Ishikawa (cell line): ENCODE data around the gene ANK2.

Experiments
- CEBPB ChIP-seq: IDR thresholded peaks from 2 replicates; pipeline ENCODE4 v1.6.1; 2012
- EGR1 ChIP-seq: IDR thresholded peaks from 2 replicates; pipeline ENCODE4 v1.6.1; 2012
- FOXM1 ChIP-seq: IDR thresholded peaks from 2 replicates; pipeline ENCODE4 v1.6.1; 2012; ENCODE audit warnings: low read depth, borderline replicate concordance
- NFIC ChIP-seq: IDR thresholded peaks from 2 replicates; pipeline ENCODE4 v1.6.1; 2012
- TAF1 ChIP-seq: IDR thresholded peaks from 2 replicates; pipeline ENCODE4 v1.6.1; 2012; ENCODE audit warnings: low read depth, mild to moderate bottlenecking
- YY1 ChIP-seq: IDR thresholded peaks from 2 replicates; pipeline ENCODE4 v1.6.1; 2012; ENCODE audit warnings: low read depth
- ZBTB7A ChIP-seq: IDR thresholded peaks from 2 replicates; pipeline ENCODE4 v1.6.1; 2012; ENCODE audit warnings: low read depth
- TF ChIP-seq, protein P1 (sequence below): IDR thresholded peaks from 2 replicates; pipeline ENCODE4 v1.6.1; 2012
- TF ChIP-seq, protein P2 (sequence below): IDR thresholded peaks from 2 replicates; pipeline ENCODE4 v1.6.1; 2012

DNA sequence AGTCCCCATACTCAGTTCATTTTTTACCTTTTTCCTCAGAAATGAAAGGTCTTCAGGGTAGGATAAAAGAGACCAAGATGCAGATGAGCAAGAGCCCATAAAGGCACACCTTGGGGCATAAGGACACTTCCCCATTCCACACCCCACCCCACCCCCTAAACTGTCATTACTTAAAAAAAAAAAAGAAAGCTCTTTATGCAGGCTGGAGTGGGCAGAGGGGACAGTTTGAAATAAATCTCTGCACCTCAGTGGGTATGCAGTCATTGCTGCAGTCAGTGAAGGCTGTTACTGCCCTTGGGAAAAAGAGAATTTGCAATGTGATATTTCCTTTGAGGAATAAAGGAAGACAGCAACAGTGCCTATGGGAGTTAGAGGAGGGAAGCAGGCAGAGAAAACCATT lies 137.5 kb downstream of the ANK2 start:
- TF ChIP-seq YY1 (no peak), TAF1 (no peak), NFIC (no peak), ZBTB7A (no peak), CEBPB (no peak), FOXM1 (no peak), EGR1 (no peak)
- TF ChIP-seq, protein P1, sequence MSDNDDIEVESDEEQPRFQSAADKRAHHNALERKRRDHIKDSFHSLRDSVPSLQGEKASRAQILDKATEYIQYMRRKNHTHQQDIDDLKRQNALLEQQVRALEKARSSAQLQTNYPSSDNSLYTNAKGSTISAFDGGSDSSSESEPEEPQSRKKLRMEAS, result no peak
- TF ChIP-seq, protein P2, sequence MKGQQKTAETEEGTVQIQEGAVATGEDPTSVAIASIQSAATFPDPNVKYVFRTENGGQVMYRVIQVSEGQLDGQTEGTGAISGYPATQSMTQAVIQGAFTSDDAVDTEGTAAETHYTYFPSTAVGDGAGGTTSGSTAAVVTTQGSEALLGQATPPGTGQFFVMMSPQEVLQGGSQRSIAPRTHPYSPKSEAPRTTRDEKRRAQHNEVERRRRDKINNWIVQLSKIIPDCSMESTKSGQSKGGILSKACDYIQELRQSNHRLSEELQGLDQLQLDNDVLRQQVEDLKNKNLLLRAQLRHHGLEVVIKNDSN, result no peak
